ENCODE data around the gene CIB1.
"Not testable (repeated sequence)": the region's sequence is repeated elsewhere in the genome, so short reads cannot be mapped to it uniquely, and the experiment has no call there.

CIB1 gene

GRCh38 chr15:90233387-90234095 is at the start of gene CIB1:
CIB1 (minus strand) TSS chr15:90233941; CDS start chr15:90233885, 56 bp downstream.
- no peak for DNase-seq

GRCh38 chr15:90281637-90282036 is 47.9 kb upstream of the CIB1 start:
- DNase-seq, result not testable (repeated sequence)

GRCh38 chr15:90280743-90281142 is 47.0 kb upstream of the CIB1 start:
- not testable (repeated sequence) for DNase-seq

- not testable (repeated sequence) for DNase-seq
Observed at GRCh38 chr15:90278467-90278866, 44.7 kb upstream of the CIB1 start.

- no peak for DNase-seq
Observed at GRCh38 chr15:90271459-90272166, 37.9 kb upstream of the CIB1 start.

- no peak for DNase-seq
Observed at GRCh38 chr15:90270502-90271150, 36.9 kb upstream of the CIB1 start.

GRCh38 chr15:90268415-90268814 is 34.7 kb upstream of the CIB1 start:
- no peak for DNase-seq

GRCh38 chr15:90266485-90266884 is 32.7 kb upstream of the CIB1 start:
- DNase-seq, result no peak

- peak; percentile 23 for DNase-seq
Observed at GRCh38 chr15:90266061-90266431, 32.3 kb upstream of the CIB1 start.

- DNase-seq, result peak; percentile 72
Observed at GRCh38 chr15:90265271-90266060, 31.7 kb upstream of the CIB1 start, which contains the start of gene NGRN. NGRN (plus strand) TSS chr15:90265672; CDS start chr15:90265713, 41 bp downstream.

GRCh38 chr15:90264671-90265070 is 30.9 kb upstream of the CIB1 start:
- no peak for DNase-seq

GRCh38 chr15:90262426-90262825 is 28.7 kb upstream of the CIB1 start:
- DNase-seq, result no peak

- DNase-seq, result no peak
Observed at GRCh38 chr15:90261811-90262210, 28.1 kb upstream of the CIB1 start.

GRCh38 chr15:90260731-90261130 is 27.0 kb upstream of the CIB1 start:
- DNase-seq, result not testable (repeated sequence)

GRCh38 chr15:90259524-90259923 is 25.8 kb upstream of the CIB1 start:
- no peak for DNase-seq

GRCh38 chr15:90257776-90258175 is 24.0 kb upstream of the CIB1 start:
- no peak for DNase-seq

- peak; percentile 81 for DNase-seq
Observed at GRCh38 chr15:90249203-90249863, 15.6 kb upstream of the CIB1 start, which contains the start of gene TTLL13. TTLL13 (plus strand) TSS chr15:90249556; CDS start chr15:90250631, 1,075 bp downstream.

- no peak for DNase-seq
Observed at GRCh38 chr15:90248789-90249202, 15.1 kb upstream of the CIB1 start.

- no peak for DNase-seq
Observed at GRCh38 chr15:90243943-90244639, 10.3 kb upstream of the CIB1 start.

GRCh38 chr15:90241343-90242192 is 7.8 kb upstream of the CIB1 start:
- DNase-seq, result no peak

GRCh38 chr15:90240856-90241255 is 7.1 kb upstream of the CIB1 start:
- no peak for DNase-seq

Measured in NCI-H1092 (cell line).